Neural cell (in vitro differentiated cells): Measurements from ENCODE around the gene ST6GAL1. TPM values are rescaled to one million over a fixed set of nuclear protein-coding genes. Genes with fewer than 3 reads are reported as not detected.

Experiments used
- H2AFZ ChIP-seq: fragments of 200-600, 300-800 bp; sonication (generic), shearing (Covaris generic); 2 replicates; pipeline ENCODE4 v1.6.0; 2014; ENCODE audit warnings: low read depth, mild to moderate bottlenecking, antibody characterized with exemption, low read length, moderate library complexity
- H3F3A ChIP-seq: fragments of 200-600 bp; shearing (Covaris generic); 2 replicates; pipeline ENCODE4 v1.6.1; 2016; ENCODE audit warnings: mild to moderate bottlenecking, moderate library complexity, mixed read lengths, antibody characterized with exemption, low read length; ENCODE audit not compliant: insufficient read depth, poor library complexity, severe bottlenecking
- H3K27ac ChIP-seq: fragments of 200-600, 300-800 bp; sonication (generic), shearing (Covaris generic); 2 replicates; pipeline ENCODE4 v1.5.1; 2014; ENCODE audit warnings: mild to moderate bottlenecking, low read length, moderate library complexity
- H3K27me3 ChIP-seq: fragments of 300-800, 200-600 bp; sonication (generic), shearing (Covaris generic); 2 replicates; pipeline ENCODE4 v1.6.0; 2014; ENCODE audit warnings: mild to moderate bottlenecking, low read depth, low read length, moderate library complexity; ENCODE audit not compliant: insufficient read depth
- H3K36me3 ChIP-seq: fragments of 300-800, 200-600 bp; sonication (generic), shearing (Covaris generic); 2 replicates; pipeline ENCODE4 v1.5.1; 2014; ENCODE audit warnings: mild to moderate bottlenecking, antibody characterized with exemption, low read length, moderate library complexity; ENCODE audit not compliant: insufficient read depth
- H3K4me2 ChIP-seq: fragments of 300-800, 200-600 bp; sonication (generic), shearing (Covaris generic); 2 replicates; pipeline ENCODE4 v1.6.0; 2014; ENCODE audit warnings: mild to moderate bottlenecking, low read length
- H3K4me3 ChIP-seq: fragments of 300-800, 200-600 bp; sonication (generic), shearing (Covaris generic); 2 replicates; pipeline ENCODE4 v1.5.1; 2014; ENCODE audit warnings: mild to moderate bottlenecking, low read length, moderate library complexity
- H3K79me2 ChIP-seq: fragments of 200-600 bp; shearing (Covaris generic); replicated peaks from 2 replicates; pipeline ENCODE4 v1.6.0; 2014; ENCODE audit warnings: mild to moderate bottlenecking, low read length, moderate library complexity; ENCODE audit not compliant: insufficient read depth
- H3K9ac ChIP-seq: fragments of 300-800, 200-600 bp; sonication (generic), shearing (Covaris generic); 2 replicates; pipeline ENCODE4 v1.6.1; 2016; ENCODE audit warnings: mild to moderate bottlenecking, low read length, mixed read lengths
- H3K9me2 ChIP-seq: fragments of 200-600 bp; shearing (Covaris generic); 2 replicates; pipeline ENCODE4 v1.6.1; 2016; ENCODE audit warnings: mild to moderate bottlenecking, low read length, mixed read lengths; ENCODE audit not compliant: insufficient read depth
- H3K9me3 ChIP-seq: fragments of 200-600, 300-800 bp; sonication (generic), shearing (Covaris generic); 2 replicates; pipeline ENCODE4 v1.6.1; 2016; ENCODE audit warnings: mild to moderate bottlenecking, mixed run types, low read length, moderate library complexity, mixed read lengths
- H4K20me1 ChIP-seq: fragments of 200-600 bp; shearing (Covaris generic); 2 replicates; pipeline ENCODE4 v1.6.1; 2016; ENCODE audit warnings: mild to moderate bottlenecking, mixed run types; ENCODE audit not compliant: insufficient read depth
- CTCF ChIP-seq: fragments of 450-650 bp; IDR thresholded peaks from 2 replicates; pipeline ENCODE4 v1.5.1; 2014; ENCODE audit warnings: antibody characterized with exemption, mild to moderate bottlenecking, moderate library complexity; ENCODE audit not compliant: poor library complexity, severe bottlenecking
- EP300 ChIP-seq: fragments of 450-650 bp; conservative IDR thresholded peaks from 2 replicates; pipeline ENCODE4 v1.6.1; 2014; ENCODE audit warnings: antibody characterized with exemption, mild to moderate bottlenecking, moderate library complexity; ENCODE audit not compliant: poor library complexity, severe bottlenecking
- EZH2 ChIP-seq: fragments of 200-600, 300-800 bp; shearing (Covaris generic), sonication (generic); IDR thresholded peaks from 2 replicates; pipeline ENCODE4 v1.6.1; 2014; ENCODE audit warnings: antibody characterized with exemption, low read length, borderline replicate concordance, mild to moderate bottlenecking; ENCODE audit not compliant: insufficient read depth, poor library complexity, severe bottlenecking
- MXI1 ChIP-seq: fragments of 450-650 bp; conservative IDR thresholded peaks from 2 replicates; pipeline ENCODE4 v1.6.1; 2014; ENCODE audit warnings: antibody characterized with exemption, mild to moderate bottlenecking; ENCODE audit not compliant: poor library complexity, severe bottlenecking
- POLR2AphosphoS5 ChIP-seq: IDR thresholded peaks from 2 replicates; pipeline ENCODE4 v1.6.1; 2012
- RAD21 ChIP-seq: fragments of 450-650 bp; conservative IDR thresholded peaks from 2 replicates; pipeline ENCODE4 v1.6.1; 2014; ENCODE audit warnings: antibody characterized with exemption, mild to moderate bottlenecking, moderate library complexity
- REST ChIP-seq: IDR thresholded peaks from 2 replicates; pipeline ENCODE4 v1.6.1; 2012; ENCODE audit warnings: borderline replicate concordance
- SMC3 ChIP-seq: fragments of 450-650 bp; conservative IDR thresholded peaks from 2 replicates; pipeline ENCODE4 v1.6.1; 2014; ENCODE audit warnings: antibody characterized with exemption, mild to moderate bottlenecking, moderate library complexity; ENCODE audit not compliant: poor library complexity
- TAF1 ChIP-seq: IDR thresholded peaks from 2 replicates; pipeline ENCODE4 v1.6.1; 2012; ENCODE audit warnings: low read depth
- polyA plus RNA-seq: library from polyadenylated mRNA; depleted of rRNA; stranded (reverse); fragments of >200 nt; gene quantifications from 2 replicates; pipeline ENCODE4 v1.2.3, GENCODE V29; 2014

Gene ST6GAL1
- polyA plus RNA-seq, 1 donor from 2014 or later = 17.6 TPM

- Histone ChIP-seq H3K79me2 (no peaks in the 10 kb centered on the region), H3K9ac (no peak overlapping the region), H4K20me1 (no peaks in the 10 kb centered on the region), H3K27ac (no peak overlapping the region), H3K9me3 (no peaks in the 10 kb centered on the region), H3K9me2 (no peaks in the 10 kb centered on the region), H3K4me3 (no peak overlapping the region), H3F3A (no peaks in the 10 kb centered on the region), H3K4me2 (no peak overlapping the region), H3K36me3 (no peaks in the 10 kb centered on the region), H2AFZ (no peak overlapping the region), H3K27me3 (no peaks in the 10 kb centered on the region)
- TF ChIP-seq TAF1 (no peak), CTCF (no peak), EP300 (no peak)
Observed at GRCh38 chr3:187072511-187072910, 142.2 kb downstream of the ST6GAL1 start.

- H2AFZ ChIP-seq = no peak overlapping the region
- H3K4me3 ChIP-seq = no peak overlapping the region
- H3K79me2 ChIP-seq = no peaks in the 10 kb centered on the region
- H3K9me3 ChIP-seq = no peaks in the 10 kb centered on the region
- TF ChIP-seq SMC3 (no peak), POLR2AphosphoS5 (no peak), CTCF (no peak), EZH2 (no peak), TAF1 (no peak), REST (no peak), MXI1 (no peak), EP300 (no peak), RAD21 (no peak)
- no peak overlapping the region for H3K27ac ChIP-seq
- H3K9ac ChIP-seq = no peak overlapping the region
- H3K9me2 ChIP-seq = no peaks in the 10 kb centered on the region
- H3K4me2 ChIP-seq = no peak overlapping the region
- no peaks in the 10 kb centered on the region for H3F3A ChIP-seq
- no peaks in the 10 kb centered on the region for H4K20me1 ChIP-seq
- no peaks in the 10 kb centered on the region for H3K36me3 ChIP-seq
- H3K27me3 ChIP-seq = no peaks in the 10 kb centered on the region
Observed at GRCh38 chr3:187073581-187074098, 143.3 kb downstream of the ST6GAL1 start.
